Measurements from ENCODE around the gene CFAP57.

DNA sequence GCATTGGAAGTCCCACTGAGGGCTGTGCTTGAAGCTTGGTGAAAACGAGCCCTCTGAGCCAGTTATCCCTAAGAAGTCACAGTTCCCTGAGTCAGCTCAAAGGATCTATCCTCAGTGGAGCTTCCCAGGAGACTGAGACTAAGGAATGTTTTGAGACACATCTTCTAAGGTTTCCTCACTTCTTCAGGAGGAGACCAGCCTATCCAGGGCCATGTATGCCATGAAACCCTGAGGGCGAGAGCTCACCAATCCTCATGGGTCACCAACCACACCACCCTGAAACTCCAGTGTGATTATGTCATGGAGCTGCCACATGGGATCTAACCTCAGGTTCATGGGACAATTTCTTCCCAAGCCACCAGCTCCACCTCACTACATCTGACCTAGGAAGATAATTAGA lies 121.0 kb downstream of the CFAP57 start:
- TF ChIP-seq, protein P1, sequence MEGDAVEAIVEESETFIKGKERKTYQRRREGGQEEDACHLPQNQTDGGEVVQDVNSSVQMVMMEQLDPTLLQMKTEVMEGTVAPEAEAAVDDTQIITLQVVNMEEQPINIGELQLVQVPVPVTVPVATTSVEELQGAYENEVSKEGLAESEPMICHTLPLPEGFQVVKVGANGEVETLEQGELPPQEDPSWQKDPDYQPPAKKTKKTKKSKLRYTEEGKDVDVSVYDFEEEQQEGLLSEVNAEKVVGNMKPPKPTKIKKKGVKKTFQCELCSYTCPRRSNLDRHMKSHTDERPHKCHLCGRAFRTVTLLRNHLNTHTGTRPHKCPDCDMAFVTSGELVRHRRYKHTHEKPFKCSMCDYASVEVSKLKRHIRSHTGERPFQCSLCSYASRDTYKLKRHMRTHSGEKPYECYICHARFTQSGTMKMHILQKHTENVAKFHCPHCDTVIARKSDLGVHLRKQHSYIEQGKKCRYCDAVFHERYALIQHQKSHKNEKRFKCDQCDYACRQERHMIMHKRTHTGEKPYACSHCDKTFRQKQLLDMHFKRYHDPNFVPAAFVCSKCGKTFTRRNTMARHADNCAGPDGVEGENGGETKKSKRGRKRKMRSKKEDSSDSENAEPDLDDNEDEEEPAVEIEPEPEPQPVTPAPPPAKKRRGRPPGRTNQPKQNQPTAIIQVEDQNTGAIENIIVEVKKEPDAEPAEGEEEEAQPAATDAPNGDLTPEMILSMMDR (IDR thresholded peaks at IDR 0.05), result no peak
- no peak for TF ChIP-seq POLR2A (IDR thresholded peaks at IDR 0.05)

All from suprapubic skin (tissue), 3 donors.